Ishikawa (cell line): ENCODE measurements around the gene SSBP3.

Experiments
- CEBPB ChIP-seq: IDR thresholded peaks from 2 replicates; pipeline ENCODE4 v1.6.1; 2012
- CREB1 ChIP-seq: IDR thresholded peaks from 2 replicates; pipeline ENCODE4 v1.6.1; 2012; ENCODE audit warnings: low read depth
- EGR1 ChIP-seq: IDR thresholded peaks from 2 replicates; pipeline ENCODE4 v1.6.1; 2012
- EP300 ChIP-seq: IDR thresholded peaks from 2 replicates; pipeline ENCODE4 v1.6.1; 2012; ENCODE audit warnings: borderline replicate concordance
- FOXM1 ChIP-seq: IDR thresholded peaks from 2 replicates; pipeline ENCODE4 v1.6.1; 2012; ENCODE audit warnings: low read depth, borderline replicate concordance
- MAX ChIP-seq: IDR thresholded peaks from 2 replicates; pipeline ENCODE4 v1.6.1; 2012
- NFIC ChIP-seq: IDR thresholded peaks from 2 replicates; pipeline ENCODE4 v1.6.1; 2012
- RAD21 ChIP-seq: IDR thresholded peaks from 2 replicates; pipeline ENCODE4 v1.6.1; 2012; ENCODE audit warnings: low read depth
- REST ChIP-seq: IDR thresholded peaks from 2 replicates; pipeline ENCODE4 v1.6.1; 2012; ENCODE audit warnings: low read depth, mild to moderate bottlenecking
- TAF1 ChIP-seq: IDR thresholded peaks from 2 replicates; pipeline ENCODE4 v1.6.1; 2012; ENCODE audit warnings: low read depth, mild to moderate bottlenecking
- TCF12 ChIP-seq: IDR thresholded peaks from 2 replicates; pipeline ENCODE4 v1.6.1; 2012; ENCODE audit warnings: low read depth
- TEAD4 ChIP-seq: IDR thresholded peaks from 2 replicates; pipeline ENCODE4 v1.6.1; 2012
- USF1 ChIP-seq: IDR thresholded peaks from 2 replicates; pipeline ENCODE4 v1.6.1; 2012
- YY1 ChIP-seq: IDR thresholded peaks from 2 replicates; pipeline ENCODE4 v1.6.1; 2012; ENCODE audit warnings: low read depth
- ZBTB7A ChIP-seq: IDR thresholded peaks from 2 replicates; pipeline ENCODE4 v1.6.1; 2012; ENCODE audit warnings: low read depth

The SSBP3 gene

GRCh38 chr1:54272772-54273091 is 133.5 kb downstream of the SSBP3 start:
- no peak for TF ChIP-seq TCF12
- TF ChIP-seq REST = no peak
- TF ChIP-seq CREB1 = no peak
- TF ChIP-seq EGR1 = no peak
- no peak for TF ChIP-seq NFIC
- no peak for TF ChIP-seq FOXM1
- TF ChIP-seq MAX = no peak
- no peak for TF ChIP-seq YY1
- no peak for TF ChIP-seq USF1
- TF ChIP-seq CEBPB = no peak
- no peak for TF ChIP-seq RAD21
- TF ChIP-seq EP300 = no peak
- no peak for TF ChIP-seq ZBTB7A

- TF ChIP-seq USF1 = no peak
- no peak for TF ChIP-seq CEBPB
- no peak for TF ChIP-seq FOXM1
- no peak for TF ChIP-seq EP300
- no peak for TF ChIP-seq RAD21
- TF ChIP-seq TCF12 = no peak
- no peak for TF ChIP-seq ZBTB7A
- TF ChIP-seq MAX = no peak
- TF ChIP-seq TAF1 = no peak
- no peak for TF ChIP-seq NFIC
- TF ChIP-seq YY1 = no peak
Observed at GRCh38 chr1:54272134-54272533, 134.1 kb downstream of the SSBP3 start.

GRCh38 chr1:54271341-54271740 is 134.9 kb downstream of the SSBP3 start:
- TF ChIP-seq YY1 (no peak), REST (no peak), USF1 (no peak), MAX (no peak), TEAD4 (no peak), EGR1 (no peak), FOXM1 (no peak), TCF12 (no peak), TAF1 (no peak), NFIC (no peak), EP300 (no peak), CEBPB (no peak), ZBTB7A (no peak), CREB1 (no peak), RAD21 (no peak)

GRCh38 chr1:54270543-54270942 is 135.7 kb downstream of the SSBP3 start:
- TF ChIP-seq TAF1 = no peak
- TF ChIP-seq REST = no peak
- TF ChIP-seq CREB1 = no peak
